ENCODE data around the gene MTHFD2.

DNA sequence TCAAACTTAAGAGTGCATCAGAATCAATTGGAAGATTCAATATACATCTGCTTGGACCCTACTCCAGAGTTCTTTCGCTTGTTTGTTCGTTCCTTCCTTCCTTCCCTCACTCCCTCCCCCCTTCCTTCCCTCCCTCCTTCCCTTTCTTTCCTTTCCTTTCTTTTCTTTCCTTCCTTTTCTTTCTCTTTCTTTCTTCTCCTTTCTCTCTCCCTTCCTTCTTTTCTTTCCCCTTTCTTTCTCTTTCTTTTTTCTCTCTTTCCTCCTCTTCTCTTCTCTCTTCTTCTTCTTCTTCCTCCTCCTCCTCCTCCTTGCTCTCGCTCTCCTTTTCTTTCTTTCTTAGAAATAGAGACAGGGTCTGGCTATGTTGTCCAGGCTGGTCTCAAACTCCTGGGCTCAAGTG lies 45.9 kb downstream of the MTHFD2 start:
- TF ChIP-seq, protein P1, sequence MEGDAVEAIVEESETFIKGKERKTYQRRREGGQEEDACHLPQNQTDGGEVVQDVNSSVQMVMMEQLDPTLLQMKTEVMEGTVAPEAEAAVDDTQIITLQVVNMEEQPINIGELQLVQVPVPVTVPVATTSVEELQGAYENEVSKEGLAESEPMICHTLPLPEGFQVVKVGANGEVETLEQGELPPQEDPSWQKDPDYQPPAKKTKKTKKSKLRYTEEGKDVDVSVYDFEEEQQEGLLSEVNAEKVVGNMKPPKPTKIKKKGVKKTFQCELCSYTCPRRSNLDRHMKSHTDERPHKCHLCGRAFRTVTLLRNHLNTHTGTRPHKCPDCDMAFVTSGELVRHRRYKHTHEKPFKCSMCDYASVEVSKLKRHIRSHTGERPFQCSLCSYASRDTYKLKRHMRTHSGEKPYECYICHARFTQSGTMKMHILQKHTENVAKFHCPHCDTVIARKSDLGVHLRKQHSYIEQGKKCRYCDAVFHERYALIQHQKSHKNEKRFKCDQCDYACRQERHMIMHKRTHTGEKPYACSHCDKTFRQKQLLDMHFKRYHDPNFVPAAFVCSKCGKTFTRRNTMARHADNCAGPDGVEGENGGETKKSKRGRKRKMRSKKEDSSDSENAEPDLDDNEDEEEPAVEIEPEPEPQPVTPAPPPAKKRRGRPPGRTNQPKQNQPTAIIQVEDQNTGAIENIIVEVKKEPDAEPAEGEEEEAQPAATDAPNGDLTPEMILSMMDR (IDR thresholded peaks at IDR 0.05), result no peak
- TF ChIP-seq POLR2A (IDR thresholded peaks at IDR 0.05), result no peak

All from body of pancreas (tissue), 4 donors.